Choroid plexus epithelial cell (primary cell): ENCODE results near the gene FHL3.

Experiments used
- DNase-seq: peaks from one replicate; pipeline ENCODE4 v3.0.0-alpha.2; 2010; ENCODE audit warnings: low read depth
- H3K4me3 ChIP-seq: 2 replicates; pipeline ENCODE4 v1.5.1; 2011; ENCODE audit warnings: low read depth, mild to moderate bottlenecking, control low read depth, low read length, moderate library complexity
- TF ChIP-seq, protein P1 (sequence below): conservative IDR thresholded peaks from 2 replicates; pipeline ENCODE4 v1.5.1; 2011; ENCODE audit warnings: low read depth, mild to moderate bottlenecking, control low read depth, inconsistent platforms, low read length, moderate library complexity

Gene FHL3

DNA sequence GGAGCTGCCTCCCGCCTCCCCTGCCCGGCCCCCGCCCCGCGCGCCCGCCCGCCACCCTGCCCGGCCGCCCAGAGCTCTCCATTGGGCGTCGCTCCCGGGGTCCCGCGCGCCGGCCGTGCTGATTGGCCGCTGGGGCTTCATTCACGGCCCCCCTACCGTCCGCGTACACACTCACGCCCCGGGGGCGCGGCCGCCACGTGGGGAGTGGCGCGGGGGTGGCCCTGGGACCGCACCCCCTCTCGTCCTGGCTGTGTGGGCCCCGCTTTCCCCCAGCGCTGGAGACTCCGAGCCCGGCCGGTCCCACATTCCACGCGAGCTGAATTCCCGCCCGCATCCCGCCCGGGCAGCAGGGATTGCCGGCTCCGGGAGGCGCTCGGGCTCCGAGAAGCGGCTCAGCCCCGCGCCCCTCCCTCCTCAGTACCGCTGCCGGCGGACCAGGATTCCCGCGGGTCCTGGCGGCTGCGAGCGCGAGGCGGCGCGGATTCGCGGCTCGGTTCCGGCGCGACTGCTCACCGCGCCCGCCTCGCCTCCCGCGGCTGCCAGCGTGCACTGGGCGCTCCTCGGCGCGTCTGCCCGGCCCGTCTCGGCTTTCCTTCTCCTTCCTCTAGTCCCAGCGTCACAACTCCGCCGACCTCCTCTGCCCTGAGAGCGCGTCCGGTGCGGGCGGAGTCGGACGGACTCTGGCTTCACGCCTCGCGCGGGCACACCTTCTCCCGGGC is 41.7 kb upstream of the FHL3 start:
- TF ChIP-seq, protein P1, sequence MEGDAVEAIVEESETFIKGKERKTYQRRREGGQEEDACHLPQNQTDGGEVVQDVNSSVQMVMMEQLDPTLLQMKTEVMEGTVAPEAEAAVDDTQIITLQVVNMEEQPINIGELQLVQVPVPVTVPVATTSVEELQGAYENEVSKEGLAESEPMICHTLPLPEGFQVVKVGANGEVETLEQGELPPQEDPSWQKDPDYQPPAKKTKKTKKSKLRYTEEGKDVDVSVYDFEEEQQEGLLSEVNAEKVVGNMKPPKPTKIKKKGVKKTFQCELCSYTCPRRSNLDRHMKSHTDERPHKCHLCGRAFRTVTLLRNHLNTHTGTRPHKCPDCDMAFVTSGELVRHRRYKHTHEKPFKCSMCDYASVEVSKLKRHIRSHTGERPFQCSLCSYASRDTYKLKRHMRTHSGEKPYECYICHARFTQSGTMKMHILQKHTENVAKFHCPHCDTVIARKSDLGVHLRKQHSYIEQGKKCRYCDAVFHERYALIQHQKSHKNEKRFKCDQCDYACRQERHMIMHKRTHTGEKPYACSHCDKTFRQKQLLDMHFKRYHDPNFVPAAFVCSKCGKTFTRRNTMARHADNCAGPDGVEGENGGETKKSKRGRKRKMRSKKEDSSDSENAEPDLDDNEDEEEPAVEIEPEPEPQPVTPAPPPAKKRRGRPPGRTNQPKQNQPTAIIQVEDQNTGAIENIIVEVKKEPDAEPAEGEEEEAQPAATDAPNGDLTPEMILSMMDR, result no peak
- DNase-seq, result peak; percentile 72
- H3K4me3 ChIP-seq, result peak overlapping the region; percentile 53

DNA sequence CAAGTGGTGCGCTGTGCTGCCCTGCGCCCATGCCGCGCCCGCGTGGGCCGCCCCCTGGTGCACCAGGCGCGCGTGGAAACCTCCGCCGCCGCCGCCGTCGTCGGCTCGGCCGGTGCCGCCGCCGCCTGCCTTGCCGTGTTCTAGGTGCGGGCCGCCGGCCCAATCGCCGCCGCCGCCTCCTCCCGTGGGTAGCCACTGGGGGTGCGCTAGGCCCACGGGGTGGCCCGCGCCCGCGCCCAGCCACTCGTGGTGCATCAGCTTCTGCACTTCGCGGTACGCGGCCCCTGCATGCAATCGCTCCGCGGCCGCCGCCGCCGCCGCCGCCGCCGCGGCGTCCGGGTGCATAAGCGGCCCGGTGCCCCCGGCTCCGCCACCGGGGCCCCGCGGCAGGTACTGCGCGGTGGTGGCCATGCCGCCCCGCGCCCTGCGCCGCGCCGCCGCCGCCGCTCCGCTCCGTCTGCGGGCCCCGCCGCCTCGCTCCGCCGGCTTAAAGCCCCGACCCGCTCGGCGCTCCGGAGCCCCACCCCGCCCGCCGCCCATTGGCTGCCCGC is 41.1 kb upstream of the FHL3 start, which contains the start of gene POU3F1:
POU3F1 (minus strand) TSS at position 461 of the 551 bp plus-strand sequence; CDS start at position 411, 50 bp downstream.
- H3K4me3 ChIP-seq, result peak within 1 kb of the TSS; percentile 53
- TF ChIP-seq, protein P1, result no peak
- no peak for DNase-seq

DNA sequence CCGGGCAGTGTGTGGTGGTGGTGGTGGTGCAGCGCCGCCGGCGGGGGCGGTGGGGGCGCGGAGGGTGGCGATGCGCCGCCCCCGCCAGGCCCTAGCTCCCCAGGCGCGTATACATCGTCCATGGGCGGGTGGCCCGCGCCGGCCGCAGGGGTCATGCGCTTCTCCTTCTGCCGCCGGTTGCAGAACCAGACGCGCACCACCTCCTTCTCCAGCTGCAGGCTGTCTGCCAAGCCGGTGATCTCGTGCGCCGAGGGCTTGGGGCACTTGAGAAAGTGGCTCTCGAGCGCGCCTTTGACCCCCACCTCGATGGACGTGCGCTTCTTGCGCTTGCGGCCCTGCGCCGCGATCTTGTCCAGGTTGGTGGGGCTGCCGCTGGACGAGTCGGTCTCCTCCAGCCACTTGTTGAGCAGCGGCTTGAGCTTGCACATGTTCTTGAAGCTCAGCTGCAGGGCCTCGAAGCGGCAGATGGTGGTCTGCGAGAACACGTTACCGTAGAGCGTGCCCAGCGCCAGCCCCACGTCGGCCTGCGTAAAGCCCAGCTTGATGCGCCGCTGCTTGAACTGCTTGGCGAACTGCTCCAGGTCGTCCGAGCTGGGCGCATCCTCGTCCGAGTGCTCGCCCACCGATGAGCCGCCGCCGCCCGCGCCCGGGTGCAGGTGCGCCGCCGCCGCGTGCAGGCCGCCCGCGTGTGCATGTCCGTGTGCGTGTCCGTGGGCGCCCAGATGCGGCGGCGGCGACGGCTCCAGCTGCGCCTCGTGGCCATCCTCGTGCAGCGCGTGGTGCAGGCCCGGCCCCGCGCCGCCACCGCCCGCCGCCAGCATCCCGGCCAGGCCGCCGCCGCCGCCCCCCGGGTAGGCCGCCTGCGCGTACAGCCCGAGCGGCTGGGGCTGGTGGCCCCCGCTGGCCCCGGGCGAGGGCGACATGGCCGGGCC is 40.4 kb upstream of the FHL3 start:
- peak; percentile 50 for DNase-seq
- TF ChIP-seq, protein P1, result no peak
- H3K4me3 ChIP-seq, result no peak overlapping the region

DNA sequence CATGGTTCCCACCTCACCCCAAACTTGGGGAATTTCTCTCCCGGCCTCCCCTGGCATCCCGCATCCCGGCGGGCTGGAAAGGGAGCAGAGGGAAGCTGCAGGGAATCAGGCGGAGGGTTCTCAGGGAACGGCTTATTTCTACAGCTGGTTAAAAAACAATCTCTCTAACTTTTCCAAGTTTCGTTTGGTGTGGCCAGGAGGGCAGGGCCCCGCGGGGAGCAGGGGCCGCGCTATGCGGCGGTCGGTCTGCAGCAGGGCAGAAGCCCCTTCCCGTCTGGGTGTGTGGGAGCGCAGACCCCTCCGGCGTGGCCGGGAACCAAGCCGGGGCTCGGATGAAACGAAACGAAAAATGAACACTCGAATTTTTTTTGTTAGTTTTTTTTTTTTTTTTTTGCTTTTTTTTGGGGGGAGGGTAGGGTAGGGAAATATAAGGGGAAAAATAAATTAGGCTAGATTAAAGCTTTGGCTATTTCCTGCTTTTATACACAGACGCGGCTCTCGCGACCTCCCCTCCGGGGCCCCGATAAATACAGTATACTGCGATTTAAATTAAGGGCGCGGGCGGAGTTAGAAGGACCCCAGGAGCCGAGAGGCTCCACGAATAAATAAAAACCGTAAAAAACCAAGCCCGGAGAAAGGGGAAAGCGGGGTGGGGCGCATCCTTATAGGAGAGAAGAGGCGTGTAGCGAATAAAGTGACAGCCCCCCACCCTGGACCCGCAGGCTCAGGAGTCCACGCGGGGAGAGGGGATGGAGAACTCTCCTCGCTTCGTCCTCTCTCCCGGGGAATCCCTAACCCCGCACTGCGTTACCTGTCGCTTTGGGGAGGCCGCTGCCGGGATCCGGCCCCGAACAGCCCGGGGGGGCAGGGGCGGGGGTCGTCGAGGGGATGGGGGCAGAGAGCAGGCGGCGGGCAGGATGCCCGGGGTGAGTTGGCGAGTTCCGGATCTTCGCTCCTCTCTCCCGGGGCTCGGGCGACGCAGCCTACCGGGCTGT is 39.2 kb upstream of the FHL3 start:
- H3K4me3 ChIP-seq, result peak overlapping the region; percentile 71
- TF ChIP-seq, protein P1, result no peak
- no peak for DNase-seq

DNA sequence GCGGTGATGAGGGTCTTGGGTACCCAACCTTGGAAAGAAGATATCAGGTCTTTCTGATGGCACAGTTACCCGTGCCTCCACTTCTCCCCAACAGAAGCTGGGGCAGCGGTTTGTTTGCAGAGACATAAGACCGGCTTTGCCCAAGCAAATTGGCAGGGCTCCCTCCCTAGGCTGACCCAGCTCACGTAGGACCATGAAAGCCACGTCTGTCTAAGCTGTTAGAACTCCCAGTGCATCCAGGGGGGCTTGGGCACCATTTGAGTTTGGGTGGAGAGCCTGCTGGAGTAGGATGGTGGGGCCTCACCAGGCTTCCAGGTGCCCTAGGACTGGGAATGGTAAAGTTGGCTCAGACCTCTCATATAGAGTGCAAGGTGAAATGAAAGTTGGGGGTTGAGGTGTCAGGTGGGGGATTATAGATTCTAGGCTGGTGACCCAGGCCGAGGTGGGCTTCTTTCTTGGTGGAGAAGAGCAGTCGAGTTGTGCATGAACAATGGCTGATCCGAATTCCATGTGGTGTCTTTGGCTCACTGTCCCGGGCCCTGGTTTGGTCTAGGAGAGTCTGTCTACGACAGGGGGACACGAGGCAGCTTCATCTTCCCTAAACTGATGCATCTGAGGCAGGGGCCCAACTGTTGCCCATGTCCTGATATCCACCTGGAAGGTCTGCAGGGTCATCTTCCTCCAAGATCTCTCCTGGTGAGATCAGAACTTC is 37.9 kb upstream of the FHL3 start:
- H3K4me3 ChIP-seq, result no peak overlapping the region
- DNase-seq, result no peak
- TF ChIP-seq, protein P1, result no peak
